MM.1S (cell line): ENCODE results near the gene CREB3L2.

Experiments used
- DNase-seq: peaks from one replicate; pipeline ENCODE4 v3.0.0-alpha.2; 2015
- H2AFZ ChIP-seq: fragments of 300-600 bp; sonication (generic); 2 replicates; pipeline ENCODE4 v1.6.0; 2016; ENCODE audit warnings: antibody characterized with exemption, low read length
- H3F3A ChIP-seq: fragments of 300-600 bp; sonication (generic); 2 replicates; pipeline ENCODE4 v1.6.1; 2016; ENCODE audit warnings: mild to moderate bottlenecking, antibody characterized with exemption, low read length, moderate library complexity, mixed read lengths; ENCODE audit not compliant: insufficient read depth
- H3K27ac ChIP-seq: fragments of 300-600 bp; sonication (generic); 2 replicates; pipeline ENCODE4 v1.5.1; 2016; ENCODE audit warnings: mild to moderate bottlenecking, low read length
- H3K27me3 ChIP-seq: fragments of 300-600 bp; sonication (generic); replicated peaks from 2 replicates; pipeline ENCODE4 v1.6.0; 2016; ENCODE audit warnings: low read length; ENCODE audit not compliant: insufficient read depth
- H3K36me3 ChIP-seq: fragments of 300-600 bp; sonication (generic); replicated peaks from 2 replicates; pipeline ENCODE4 v1.6.1; 2016; ENCODE audit warnings: mild to moderate bottlenecking, low read length, mixed read lengths; ENCODE audit not compliant: insufficient read depth
- H3K4me1 ChIP-seq: fragments of 300-600 bp; sonication (generic); 2 replicates; pipeline ENCODE4 v1.6.1; 2016; ENCODE audit warnings: low read length, mixed read lengths
- H3K4me2 ChIP-seq: fragments of 300-600 bp; sonication (generic); 2 replicates; pipeline ENCODE4 v1.6.0; 2016; ENCODE audit warnings: low read depth, low read length
- H3K4me3 ChIP-seq: fragments of 300-600 bp; sonication (generic); 2 replicates; pipeline ENCODE4 v1.5.1; 2016; ENCODE audit warnings: low read length, mixed read lengths
- H3K79me2 ChIP-seq: fragments of 300-600 bp; sonication (generic); 2 replicates; pipeline ENCODE4 v1.6.1; 2016; ENCODE audit warnings: mixed run types, low read length, mixed read lengths
- H3K9ac ChIP-seq: fragments of 300-600 bp; sonication (generic); 2 replicates; pipeline ENCODE4 v1.6.1; 2016; ENCODE audit warnings: low read length, mixed read lengths
- H3K9me2 ChIP-seq: fragments of 300-600 bp; sonication (generic); replicated peaks from 2 replicates; pipeline ENCODE4 v1.6.1; 2016; ENCODE audit warnings: mild to moderate bottlenecking, low read length, mixed read lengths; ENCODE audit not compliant: insufficient read depth
- H3K9me3 ChIP-seq: fragments of 300-600 bp; sonication (generic); replicated peaks from 2 replicates; pipeline ENCODE4 v1.6.1; 2016; ENCODE audit warnings: mild to moderate bottlenecking, low read length, mixed read lengths; ENCODE audit not compliant: insufficient read depth
- H4K20me1 ChIP-seq: fragments of 300-600 bp; sonication (generic); 2 replicates; pipeline ENCODE4 v1.6.1; 2016; ENCODE audit warnings: mild to moderate bottlenecking, low read length, moderate library complexity, mixed read lengths; ENCODE audit not compliant: insufficient read depth
- EZH2 ChIP-seq: fragments of 300-600 bp; sonication (generic); optimal IDR thresholded peaks from 2 replicates; pipeline ENCODE3; 2017; ENCODE audit warnings: low read depth, mild to moderate bottlenecking, antibody characterized with exemption, low read length, mixed read lengths
- EZH2phosphoT487 ChIP-seq: fragments of 300-600 bp; sonication (generic); IDR thresholded peaks from 2 replicates; pipeline ENCODE4 v1.6.1; 2018; ENCODE audit warnings: antibody characterized with exemption, low read length
- TF ChIP-seq, protein P1 (sequence below): fragments of 300-600 bp; sonication (generic); IDR thresholded peaks from 2 replicates; pipeline ENCODE4 v1.5.1; 2016; ENCODE audit warnings: antibody characterized with exemption, low read length, mixed read lengths

CREB3L2 gene

DNA sequence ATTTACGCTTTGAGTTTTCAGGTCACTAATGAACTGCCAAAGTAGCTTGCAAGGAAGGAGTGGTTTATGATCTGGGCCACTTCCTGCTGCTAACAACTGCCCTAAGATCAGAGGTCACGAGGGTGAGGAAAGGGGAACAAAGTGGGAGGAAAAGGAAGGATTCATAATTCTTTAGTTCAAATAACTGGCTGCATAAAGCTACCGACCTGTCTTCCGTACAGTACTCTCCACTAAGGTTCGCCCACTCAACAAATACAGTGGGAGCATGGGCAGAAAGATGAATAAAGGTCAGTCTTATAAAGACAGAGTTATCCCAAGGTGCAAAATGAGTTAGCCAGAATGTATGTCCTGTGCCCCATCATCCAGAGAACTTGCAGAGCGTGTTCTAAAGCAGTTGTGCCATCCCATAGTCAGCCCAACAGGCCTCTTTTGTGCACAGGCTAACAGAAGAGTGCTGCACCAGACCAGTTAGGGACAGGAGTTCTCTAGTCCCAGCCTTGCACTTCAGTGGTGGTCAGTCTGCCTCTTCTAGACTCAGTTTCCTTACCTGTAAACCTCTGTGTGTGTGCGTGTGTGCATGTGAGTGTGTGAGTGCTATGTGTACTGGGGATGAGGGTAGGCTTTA is 65.9 kb downstream of the CREB3L2 start:
- peaks cover 19% of the 10 kb centered on the region for H3F3A ChIP-seq
- peak overlapping the region; percentile 92 for H3K4me2 ChIP-seq
- DNase-seq, result peak; percentile 30
- H4K20me1 ChIP-seq, result no peaks in the 10 kb centered on the region
- peak overlapping the region; percentile 56; the same call in 1 of the 2 replicates for H3K27ac ChIP-seq
- no peak overlapping the region for H2AFZ ChIP-seq
- H3K4me3 ChIP-seq, result peak overlapping the region; percentile 53
- no peaks in the 10 kb centered on the region for H3K9me2 ChIP-seq
- H3K79me2 ChIP-seq, result peaks cover 90% of the 10 kb centered on the region
- no peak overlapping the region for H3K9ac ChIP-seq
- TF ChIP-seq EZH2phosphoT487, result no peak
- TF ChIP-seq EZH2, result no peak
- TF ChIP-seq, protein P1, sequence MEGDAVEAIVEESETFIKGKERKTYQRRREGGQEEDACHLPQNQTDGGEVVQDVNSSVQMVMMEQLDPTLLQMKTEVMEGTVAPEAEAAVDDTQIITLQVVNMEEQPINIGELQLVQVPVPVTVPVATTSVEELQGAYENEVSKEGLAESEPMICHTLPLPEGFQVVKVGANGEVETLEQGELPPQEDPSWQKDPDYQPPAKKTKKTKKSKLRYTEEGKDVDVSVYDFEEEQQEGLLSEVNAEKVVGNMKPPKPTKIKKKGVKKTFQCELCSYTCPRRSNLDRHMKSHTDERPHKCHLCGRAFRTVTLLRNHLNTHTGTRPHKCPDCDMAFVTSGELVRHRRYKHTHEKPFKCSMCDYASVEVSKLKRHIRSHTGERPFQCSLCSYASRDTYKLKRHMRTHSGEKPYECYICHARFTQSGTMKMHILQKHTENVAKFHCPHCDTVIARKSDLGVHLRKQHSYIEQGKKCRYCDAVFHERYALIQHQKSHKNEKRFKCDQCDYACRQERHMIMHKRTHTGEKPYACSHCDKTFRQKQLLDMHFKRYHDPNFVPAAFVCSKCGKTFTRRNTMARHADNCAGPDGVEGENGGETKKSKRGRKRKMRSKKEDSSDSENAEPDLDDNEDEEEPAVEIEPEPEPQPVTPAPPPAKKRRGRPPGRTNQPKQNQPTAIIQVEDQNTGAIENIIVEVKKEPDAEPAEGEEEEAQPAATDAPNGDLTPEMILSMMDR, result no peak
- no peaks in the 10 kb centered on the region for H3K9me3 ChIP-seq
- H3K36me3 ChIP-seq, result no peaks in the 10 kb centered on the region
- H3K27me3 ChIP-seq, result no peaks in the 10 kb centered on the region
- H3K4me1 ChIP-seq, result peaks cover 32% of the 10 kb centered on the region

DNA sequence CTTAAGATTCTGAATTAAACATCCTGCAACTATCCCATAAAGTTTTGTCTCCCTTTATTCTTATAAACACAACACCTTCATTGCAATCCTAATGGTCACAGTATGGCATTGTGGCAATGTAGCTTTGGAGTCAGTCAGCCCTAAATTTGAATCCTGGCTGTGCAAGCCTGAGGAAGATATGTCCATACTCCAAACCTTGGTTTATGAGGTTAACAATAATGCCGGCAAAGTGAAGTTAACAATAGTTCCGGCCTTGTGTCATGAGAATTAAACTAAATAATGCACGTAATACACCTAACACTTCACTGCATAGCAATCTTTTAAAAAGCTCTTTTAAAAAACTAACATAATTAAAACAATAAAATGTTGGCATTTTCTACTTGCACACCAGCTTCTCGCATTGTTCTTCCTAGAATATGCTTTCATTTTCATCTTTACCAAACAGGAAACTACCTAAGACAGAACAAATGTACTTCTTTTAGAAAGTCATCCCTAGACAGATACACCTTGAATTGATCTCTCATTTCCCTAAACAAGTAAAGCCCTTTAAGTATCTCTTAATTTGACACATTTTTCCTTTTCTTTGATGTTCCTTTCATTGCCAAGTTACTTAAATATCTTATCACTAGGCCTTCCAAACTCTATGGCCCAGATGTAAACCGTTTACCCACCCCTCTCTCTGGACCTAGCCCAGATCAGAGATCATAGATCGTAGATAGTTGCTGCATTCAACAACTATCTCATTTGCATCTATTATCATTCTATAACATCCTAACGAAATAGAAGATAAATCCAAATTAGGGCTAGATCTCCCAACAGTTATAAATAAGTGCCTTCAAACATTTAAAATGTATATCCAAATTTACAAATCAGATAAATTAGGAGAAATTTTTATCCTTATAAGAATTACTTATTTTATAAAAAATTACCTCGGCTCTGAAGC is 66.7 kb downstream of the CREB3L2 start:
- H3K4me1 ChIP-seq, result peaks cover 32% of the 10 kb centered on the region
- H3K4me3 ChIP-seq, result peak overlapping the region; percentile 53
- H3F3A ChIP-seq, result peaks cover 19% of the 10 kb centered on the region
- H3K79me2 ChIP-seq, result peaks cover 90% of the 10 kb centered on the region
- H3K27ac ChIP-seq, result peak overlapping the region; percentile 56
- no peaks in the 10 kb centered on the region for H3K36me3 ChIP-seq
- H3K4me2 ChIP-seq, result peak overlapping the region; percentile 92
- no peaks in the 10 kb centered on the region for H3K27me3 ChIP-seq
- no peaks in the 10 kb centered on the region for H3K9me3 ChIP-seq
- no peak for TF ChIP-seq EZH2phosphoT487
- no peak for TF ChIP-seq EZH2
- TF ChIP-seq, protein P1, result no peak
- H3K9ac ChIP-seq, result peak overlapping the region; percentile 14; the same call in 1 of the 2 replicates
- DNase-seq, result peak; percentile 81
- H3K9me2 ChIP-seq, result no peaks in the 10 kb centered on the region
- H4K20me1 ChIP-seq, result no peaks in the 10 kb centered on the region
- H2AFZ ChIP-seq, result no peak overlapping the region

DNA sequence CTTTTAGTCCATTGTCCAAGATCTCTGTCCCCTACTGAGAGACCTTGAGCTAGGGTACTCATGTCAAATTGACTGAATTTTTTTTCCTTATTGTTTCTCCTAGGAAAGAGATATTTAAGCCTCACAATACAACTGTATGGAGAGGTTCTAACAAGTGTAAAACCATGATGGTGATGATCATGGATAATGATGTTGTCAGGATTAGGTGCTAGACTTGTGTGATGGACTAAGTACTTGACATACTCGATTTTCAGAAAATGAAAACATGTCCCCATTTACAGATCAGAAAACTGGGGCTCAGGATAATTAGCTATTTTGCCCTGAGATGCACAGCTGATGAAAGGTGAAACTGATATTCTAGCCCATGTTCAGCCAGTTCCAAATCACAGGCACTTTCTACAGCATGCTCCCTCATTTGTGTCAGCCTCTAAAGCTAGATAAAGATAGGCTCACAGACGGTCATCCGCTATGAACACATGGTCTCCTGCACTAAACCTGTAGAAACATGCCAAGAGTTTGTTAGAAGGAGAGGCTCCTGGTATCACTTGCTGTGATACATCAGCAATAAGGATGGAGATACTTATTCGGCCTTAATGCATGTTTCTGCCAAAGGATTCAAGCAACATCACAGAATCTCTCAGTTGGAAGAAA is 67.6 kb downstream of the CREB3L2 start:
- H3K4me2 ChIP-seq, result peak overlapping the region; percentile 92
- H3K36me3 ChIP-seq, result no peaks in the 10 kb centered on the region
- no peak overlapping the region; the same call in 1 of the 2 replicates for H3K27ac ChIP-seq
- TF ChIP-seq, protein P1, result no peak
- TF ChIP-seq EZH2 (no peak), EZH2phosphoT487 (no peak)
- peaks cover 19% of the 10 kb centered on the region for H3F3A ChIP-seq
- peaks cover 32% of the 10 kb centered on the region for H3K4me1 ChIP-seq
- H4K20me1 ChIP-seq, result no peaks in the 10 kb centered on the region
- DNase-seq, result peak; percentile 9
- H3K9me2 ChIP-seq, result no peaks in the 10 kb centered on the region
- peak overlapping the region; percentile 14; the same call in 1 of the 2 replicates for H3K9ac ChIP-seq
- peak overlapping the region; percentile 53 for H3K4me3 ChIP-seq
- H2AFZ ChIP-seq, result no peak overlapping the region
- no peaks in the 10 kb centered on the region for H3K9me3 ChIP-seq
- peaks cover 84% of the 10 kb centered on the region for H3K79me2 ChIP-seq
- H3K27me3 ChIP-seq, result no peaks in the 10 kb centered on the region
